HepG2 (cell line): ENCODE results near the gene WBP1. TPM values are rescaled to one million over a fixed set of nuclear protein-coding genes. Genes with fewer than 3 reads are reported as not detected.
A peak's percentile ranks its signal among the peaks of the same experiment; 100 is the strongest.

ENCODE experiments used
- AHR ChIP-seq: IDR thresholded peaks from 2 replicates; pipeline ENCODE4 v1.6.1; 2018; ENCODE audit warnings: missing genetic modification reagents, missing compliant biosample characterization
- DZIP1 ChIP-seq: sonication (generic); formaldehyde crosslinking; IDR thresholded peaks from 2 replicates; pipeline ENCODE4 v1.5.0; 2020; ENCODE audit warnings: mild to moderate bottlenecking, missing genetic modification reagents
- GTF3A ChIP-seq: sonication (generic); formaldehyde crosslinking; conservative IDR thresholded peaks from 2 replicates; pipeline ENCODE4 v1.4.0; 2020; ENCODE audit warnings: mild to moderate bottlenecking, missing genetic modification reagents
- HDAC1 ChIP-seq: sonication (generic); formaldehyde crosslinking; IDR thresholded peaks from 2 replicates; pipeline ENCODE4 v1.5.1; 2020; ENCODE audit warnings: mild to moderate bottlenecking, missing genetic modification reagents
- JDP2 ChIP-seq: sonication (generic); formaldehyde crosslinking; IDR thresholded peaks from 2 replicates; pipeline ENCODE4 v1.8.1; 2022; ENCODE audit warnings: missing genetic modification reagents, borderline replicate concordance
- LBX2 ChIP-seq: sonication (generic); formaldehyde crosslinking; IDR thresholded peaks from 2 replicates; pipeline ENCODE4 v1.5.0; 2020; ENCODE audit warnings: missing genetic modification reagents, mild to moderate bottlenecking, borderline replicate concordance
- MAF1 ChIP-seq: sonication (generic); formaldehyde crosslinking; IDR thresholded peaks from 2 replicates; pipeline ENCODE4 v1.5.0; 2020; ENCODE audit warnings: missing genetic modification reagents, borderline replicate concordance
- MTA1 ChIP-seq: sonication (generic); formaldehyde crosslinking; IDR thresholded peaks from 2 replicates; pipeline ENCODE4 v1.4.0; 2020; ENCODE audit warnings: missing genetic modification reagents, mild to moderate bottlenecking, borderline replicate concordance
- MXD3 ChIP-seq: IDR thresholded peaks from 2 replicates; pipeline ENCODE4 v1.6.1; 2016; ENCODE audit warnings: mild to moderate bottlenecking, missing biosample characterization, missing genetic modification reagents
- NCOA2 ChIP-seq: sonication (generic); formaldehyde crosslinking; IDR thresholded peaks from 2 replicates; pipeline ENCODE4 v1.8.0; 2022; ENCODE audit warnings: inconsistent platforms
- PLSCR1 ChIP-seq: sonication (generic); formaldehyde crosslinking; IDR thresholded peaks from 2 replicates; pipeline ENCODE4 v1.5.0; 2020; ENCODE audit warnings: missing genetic modification reagents, mild to moderate bottlenecking, borderline replicate concordance
- SIX4 ChIP-seq: sonication (generic); formaldehyde crosslinking; IDR thresholded peaks from 2 replicates; pipeline ENCODE4 v1.4.0; 2020; ENCODE audit warnings: missing genetic modification reagents
- SKI ChIP-seq: fragments of 450-650 bp; IDR thresholded peaks from one replicate; pipeline ENCODE4 v1.6.1; 2018; ENCODE audit warnings: mild to moderate bottlenecking; ENCODE audit not compliant: partially characterized antibody
- SMAD1 ChIP-seq: sonication (generic); formaldehyde crosslinking; IDR thresholded peaks from 2 replicates; pipeline ENCODE4 v1.4.0; 2020; ENCODE audit warnings: missing genetic modification reagents, low read depth, mild to moderate bottlenecking, borderline replicate concordance
- ZFP82 ChIP-seq: sonication (generic); formaldehyde crosslinking; IDR thresholded peaks from 2 replicates; pipeline ENCODE4 v1.5.1; 2020; ENCODE audit warnings: mild to moderate bottlenecking, missing genetic modification reagents, borderline replicate concordance
- ZNF550 ChIP-seq: sonication (generic); formaldehyde crosslinking; IDR thresholded peaks from 2 replicates; pipeline ENCODE4 v1.4.0; 2020; ENCODE audit warnings: mild to moderate bottlenecking, missing genetic modification reagents, borderline replicate concordance
- ZNF616 ChIP-seq: sonication (generic); formaldehyde crosslinking; IDR thresholded peaks from 2 replicates; pipeline ENCODE4 v1.5.0; 2020; ENCODE audit warnings: low read depth, mild to moderate bottlenecking, missing genetic modification reagents
- ZNF713 ChIP-seq: sonication (generic); formaldehyde crosslinking; IDR thresholded peaks from 2 replicates; pipeline ENCODE4 v1.4.0; 2020; ENCODE audit warnings: mild to moderate bottlenecking, missing genetic modification reagents
- ZNF777 ChIP-seq: sonication (generic); formaldehyde crosslinking; IDR thresholded peaks from 2 replicates; pipeline ENCODE4 v1.4.0; 2020; ENCODE audit warnings: missing genetic modification reagents
- ZSCAN12 ChIP-seq: sonication (generic); formaldehyde crosslinking; IDR thresholded peaks from 2 replicates; pipeline ENCODE4 v1.9.0; 2021; ENCODE audit warnings: mild to moderate bottlenecking, missing genetic modification reagents
- polyA plus RNA-seq, 8 experiments: library from polyadenylated mRNA; depleted of rRNA in 3 of 8; stranded (reverse) in 7 of 8; unstranded in 1 of 8; fragments of >200 nt; fragmentation: Illumina TruSeq in 4 of 8; extraction: Trizol in 4 of 8; gene quantifications; 2 replicates each; pipeline versions ENCODE4 v1.2.1 to v1.2.3, GENCODE V29; 2011 to 2016; ENCODE audit warnings: low read depth in 4 of 8, missing spikeins in 1 of 8, mixed read lengths in 1 of 8; ENCODE audit not compliant: insufficient read depth in 1 of 8
- total RNA-seq, 5 experiments: library from RNA; depleted of rRNA; stranded (reverse); fragments of >200 nt; fragmentation: Illumina TruSeq; extraction: Trizol; gene quantifications; 2 replicates each; pipeline ENCODE4 v1.2.3, GENCODE V29; 2016; ENCODE audit warnings: low read depth in 1 of 5
- TF ChIP-seq, protein P1 (sequence below): sonication (generic); formaldehyde crosslinking; IDR thresholded peaks from 2 replicates; pipeline ENCODE4 v1.5.0; 2020; ENCODE audit warnings: mild to moderate bottlenecking, missing genetic modification reagents, moderate library complexity
- TF ChIP-seq, protein P2 (sequence below): sonication (generic); formaldehyde crosslinking; IDR thresholded peaks from 2 replicates; pipeline ENCODE4 v1.4.0; 2020; ENCODE audit warnings: missing genetic modification reagents, borderline replicate concordance

The WBP1 gene
- total and polyA plus RNA-seq, 2 of the 13 experiments (the other 11 are each of a cell fraction or from before 2014, with no cell fraction given), result 38.8 to 85.7 TPM

GRCh38 chr2:74502720-74503505 lies 44.7 kb downstream of the WBP1 start (continued):
- TF ChIP-seq JDP2 (CRISPR knock-in tag) (peak; percentile 31; the same call in 1 of the 2 replicates), ZFP82 (CRISPR knock-in tag) (peak; percentile 89; the same call in 1 of the 2 replicates), ZNF777 (CRISPR knock-in tag) (peak; percentile 54; the same call in 1 of the 2 replicates), SIX4 (CRISPR knock-in tag) (no peak; the same call in 1 of the 2 replicates), MTA1 (CRISPR knock-in tag) (peak; percentile 89; the same call in 1 of the 2 replicates), MAF1 (CRISPR knock-in tag) (0 out of 2 replicates have a peak, but pooled peaks have one; percentile 27), MXD3 (CRISPR knock-in tag) (peak; percentile 80), PLSCR1 (no peak), GTF3A (CRISPR knock-in tag) (0 out of 2 replicates have a peak, but pooled peaks have one; percentile 64), ZSCAN12 (peak; percentile 86; the same call in 1 of the 2 replicates), LBX2 (CRISPR knock-in tag) (no peak; the same call in 1 of the 2 replicates), ZNF616 (CRISPR knock-in tag) (no peak), DZIP1 (CRISPR knock-in tag) (peak; percentile 87), NCOA2 (CRISPR knock-in tag) (peak; percentile 21), HDAC1 (CRISPR knock-in tag) (peak; percentile 71), ZNF713 (CRISPR knock-in tag) (peak; percentile 11), SMAD1 (CRISPR knock-in tag) (no peak), AHR (no peak), ZNF550 (no peak), SKI (peak; percentile 48)
- TF ChIP-seq, protein P1, sequence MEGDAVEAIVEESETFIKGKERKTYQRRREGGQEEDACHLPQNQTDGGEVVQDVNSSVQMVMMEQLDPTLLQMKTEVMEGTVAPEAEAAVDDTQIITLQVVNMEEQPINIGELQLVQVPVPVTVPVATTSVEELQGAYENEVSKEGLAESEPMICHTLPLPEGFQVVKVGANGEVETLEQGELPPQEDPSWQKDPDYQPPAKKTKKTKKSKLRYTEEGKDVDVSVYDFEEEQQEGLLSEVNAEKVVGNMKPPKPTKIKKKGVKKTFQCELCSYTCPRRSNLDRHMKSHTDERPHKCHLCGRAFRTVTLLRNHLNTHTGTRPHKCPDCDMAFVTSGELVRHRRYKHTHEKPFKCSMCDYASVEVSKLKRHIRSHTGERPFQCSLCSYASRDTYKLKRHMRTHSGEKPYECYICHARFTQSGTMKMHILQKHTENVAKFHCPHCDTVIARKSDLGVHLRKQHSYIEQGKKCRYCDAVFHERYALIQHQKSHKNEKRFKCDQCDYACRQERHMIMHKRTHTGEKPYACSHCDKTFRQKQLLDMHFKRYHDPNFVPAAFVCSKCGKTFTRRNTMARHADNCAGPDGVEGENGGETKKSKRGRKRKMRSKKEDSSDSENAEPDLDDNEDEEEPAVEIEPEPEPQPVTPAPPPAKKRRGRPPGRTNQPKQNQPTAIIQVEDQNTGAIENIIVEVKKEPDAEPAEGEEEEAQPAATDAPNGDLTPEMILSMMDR (CRISPR knock-in tag), result peak; percentile 96
- TF ChIP-seq, protein P2, sequence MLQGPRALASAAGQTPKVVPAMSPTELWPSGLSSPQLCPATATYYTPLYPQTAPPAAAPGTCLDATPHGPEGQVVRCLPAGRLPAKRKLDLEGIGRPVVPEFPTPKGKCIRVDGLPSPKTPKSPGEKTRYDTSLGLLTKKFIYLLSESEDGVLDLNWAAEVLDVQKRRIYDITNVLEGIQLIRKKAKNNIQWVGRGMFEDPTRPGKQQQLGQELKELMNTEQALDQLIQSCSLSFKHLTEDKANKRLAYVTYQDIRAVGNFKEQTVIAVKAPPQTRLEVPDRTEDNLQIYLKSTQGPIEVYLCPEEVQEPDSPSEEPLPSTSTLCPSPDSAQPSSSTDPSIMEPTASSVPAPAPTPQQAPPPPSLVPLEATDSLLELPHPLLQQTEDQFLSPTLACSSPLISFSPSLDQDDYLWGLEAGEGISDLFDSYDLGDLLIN (CRISPR knock-in tag), result peak; percentile 96
